DND-41 (cell line): ENCODE data around the gene ARL13B.
"Not testable (repeated sequence)": the region's sequence is repeated elsewhere in the genome, so short reads cannot be mapped to it uniquely, and the experiment has no call there.

ENCODE experiments used
- ATAC-seq: fragments of 200-7000 bp; cut with Tn5 transposase; 3 replicates; pipeline ENCODE4 v1.9.1; 2021; ENCODE audit warnings: low read depth; ENCODE audit not compliant: insufficient read depth
- DNase-seq: peaks from one replicate; pipeline ENCODE4 v3.0.0-alpha.2; 2020
- H2AFZ ChIP-seq: 2 replicates; pipeline ENCODE4 v1.6.0; 2012; ENCODE audit warnings: low read depth, low read length
- H3K27ac ChIP-seq: 2 replicates; pipeline ENCODE4 v1.5.1; 2012; ENCODE audit warnings: low read length, inconsistent platforms
- H3K27me3 ChIP-seq: fragments of 200-600 bp; sonication (generic); 2 replicates; pipeline ENCODE4 v1.6.0; 2012; ENCODE audit warnings: low read length, mild to moderate bottlenecking, inconsistent platforms; ENCODE audit not compliant: insufficient read depth, poor library complexity
- H3K36me3 ChIP-seq: 2 replicates; pipeline ENCODE4 v1.5.1; 2012; ENCODE audit warnings: low read length, inconsistent platforms; ENCODE audit not compliant: insufficient read depth
- H3K4me1 ChIP-seq: 2 replicates; pipeline ENCODE4 v1.5.1; 2012; ENCODE audit warnings: mild to moderate bottlenecking, low read length; ENCODE audit not compliant: insufficient read depth
- H3K4me2 ChIP-seq: 2 replicates; pipeline ENCODE4 v1.6.0; 2012; ENCODE audit warnings: mild to moderate bottlenecking, moderate library complexity, low read length, inconsistent platforms; ENCODE audit not compliant: insufficient read depth
- H3K4me3 ChIP-seq, 2 experiments: fragments of 200-600 bp in 1 of 2; shearing (Covaris generic) in 1 of 2; 2 replicates each; pipeline ENCODE4 v1.5.1; 2012 to 2016; ENCODE audit warnings: inconsistent platforms in 2 of 2, low read length in 2 of 2, mild to moderate bottlenecking in 2 of 2, low read depth in 1 of 2, moderate library complexity in 1 of 2
- H3K79me2 ChIP-seq: 2 replicates; pipeline ENCODE4 v1.6.0; 2012; ENCODE audit warnings: low read length, inconsistent platforms; ENCODE audit not compliant: insufficient read depth
- H3K9ac ChIP-seq: 2 replicates; pipeline ENCODE4 v1.6.0; 2012; ENCODE audit warnings: low read depth, mild to moderate bottlenecking, inconsistent platforms, low read length, moderate library complexity
- H3K9me3 ChIP-seq: 2 replicates; pipeline ENCODE4 v1.5.1; 2012; ENCODE audit warnings: low read length, moderate library complexity, mild to moderate bottlenecking, inconsistent platforms; ENCODE audit not compliant: insufficient read depth, severe bottlenecking
- H4K20me1 ChIP-seq: 2 replicates; pipeline ENCODE4 v1.6.0; 2012; ENCODE audit warnings: low read length; ENCODE audit not compliant: insufficient read depth
- CTCF ChIP-seq: IDR thresholded peaks from 2 replicates; pipeline ENCODE4 v1.5.1; 2012; ENCODE audit warnings: borderline replicate concordance, low read length, moderate library complexity, mild to moderate bottlenecking; ENCODE audit not compliant: poor library complexity, severe bottlenecking; ENCODE audit errors: extremely low read depth
- EZH2 ChIP-seq: IDR thresholded peaks from 3 replicates; pipeline ENCODE4 v1.6.1; 2012; ENCODE audit warnings: borderline replicate concordance, low read depth, mild to moderate bottlenecking, moderate library complexity, low read length, inconsistent platforms; ENCODE audit not compliant: severe bottlenecking

ARL13B gene

GRCh38 chr3:93936549-93936948, 43.4 kb upstream of the ARL13B start:
- H3K36me3 ChIP-seq = no peaks in the 10 kb centered on the region
- H4K20me1 ChIP-seq = no peaks in the 10 kb centered on the region
- no peaks in the 10 kb centered on the region for H3K79me2 ChIP-seq
- H3K4me2 ChIP-seq = no peak overlapping the region
- no peaks in the 10 kb centered on the region for H3K27me3 ChIP-seq
- no peaks in the 10 kb centered on the region for H3K4me1 ChIP-seq
- DNase-seq (no peak), ATAC-seq (no peak)
- H3K4me3 ChIP-seq = no peak overlapping the region
- H3K27ac ChIP-seq = no peak overlapping the region
- H2AFZ ChIP-seq = no peak overlapping the region
- TF ChIP-seq CTCF = no peak
- no peak for TF ChIP-seq EZH2
- H3K9ac ChIP-seq = no peak overlapping the region
- H3K9me3 ChIP-seq = no peaks in the 10 kb centered on the region

GRCh38 chr3:93937485-93937884, 42.5 kb upstream of the ARL13B start:
- not testable (repeated sequence) for H3K79me2 ChIP-seq, H4K20me1 ChIP-seq, H3K27me3 ChIP-seq, H3K4me3 ChIP-seq, H2AFZ ChIP-seq, H3K4me1 ChIP-seq, H3K27ac ChIP-seq, DNase-seq, H3K9ac ChIP-seq, H3K9me3 ChIP-seq, H3K4me2 ChIP-seq, ATAC-seq, H3K36me3 ChIP-seq

- not testable (repeated sequence) for H3K27me3 ChIP-seq, H3K79me2 ChIP-seq, H3K27ac ChIP-seq, H3K4me3 ChIP-seq, H3K36me3 ChIP-seq, H3K4me1 ChIP-seq, H2AFZ ChIP-seq, ATAC-seq, H4K20me1 ChIP-seq, H3K9me3 ChIP-seq, H3K9ac ChIP-seq, H3K4me2 ChIP-seq
- DNase-seq = peak; percentile 10
Measured at GRCh38 chr3:93949958-93950357, 30.0 kb upstream of the ARL13B start.

GRCh38 chr3:93961026-93961425, 18.9 kb upstream of the ARL13B start:
- Histone ChIP-seq H3K27me3 (no peaks in the 10 kb centered on the region), H3K4me2 (no peak overlapping the region), H3K9me3 (no peaks in the 10 kb centered on the region), H3K4me1 (no peaks in the 10 kb centered on the region), H3K79me2 (no peaks in the 10 kb centered on the region), H3K36me3 (no peaks in the 10 kb centered on the region), H3K27ac (no peak overlapping the region), H4K20me1 (no peaks in the 10 kb centered on the region), H3K4me3 (no peak overlapping the region), H3K9ac (no peak overlapping the region), H2AFZ (no peak overlapping the region)
- TF ChIP-seq EZH2 (no peak), CTCF (no peak)
- DNase-seq (no peak), ATAC-seq (no peak)
